ENCODE measurements around the gene AGXT.
A peak's percentile ranks its signal among the peaks of the same experiment; 100 is the strongest.

AGXT gene

GRCh38 chr2:240899468-240899865 lies 30.8 kb downstream of the AGXT start:
- DNase-seq (ENCODE audit: low read depth): no peak

- no peak for DNase-seq (ENCODE audit: low read depth)
Observed at GRCh38 chr2:240900141-240900860, 31.7 kb downstream of the AGXT start.

DNA sequence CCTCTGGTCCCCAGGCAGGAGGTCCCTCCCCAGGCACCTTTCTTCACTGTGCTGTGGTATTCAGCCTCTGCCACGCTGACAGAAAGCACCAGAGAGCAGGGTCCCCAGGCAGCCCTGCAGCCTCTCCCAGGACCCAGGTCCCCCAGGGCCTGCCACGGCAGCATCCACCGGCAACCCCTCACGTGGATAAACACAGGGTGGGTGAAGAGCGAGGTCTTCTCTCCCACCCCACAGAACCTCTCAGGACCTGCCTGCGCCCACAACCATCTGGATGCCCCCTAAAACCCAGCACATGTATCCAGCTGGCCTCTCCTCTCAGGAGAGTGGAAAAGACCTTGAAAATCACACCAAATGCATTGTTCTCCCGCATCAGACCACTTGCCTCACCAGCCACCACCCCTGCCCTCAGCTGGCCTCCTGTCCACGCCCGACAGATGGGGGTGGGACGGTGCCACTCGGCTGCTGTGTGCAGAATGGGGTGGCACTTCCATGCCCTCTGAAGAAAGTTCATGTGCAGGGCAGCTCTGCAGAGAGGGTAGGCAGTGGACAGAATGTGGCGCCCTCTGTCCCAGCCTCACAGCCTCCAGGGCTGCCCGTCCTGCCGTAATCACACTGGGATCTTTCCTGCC lies 33.5 kb downstream of the AGXT start:
- DNase-seq (ENCODE audit: low read depth): no peak

GRCh38 chr2:240902615-240903041 lies 34.0 kb downstream of the AGXT start:
- no peak for DNase-seq (ENCODE audit: low read depth)

GRCh38 chr2:240903191-240904060 lies 34.8 kb downstream of the AGXT start:
- no peak for DNase-seq (ENCODE audit: low read depth)

- no peak for DNase-seq (ENCODE audit: low read depth)
Observed at GRCh38 chr2:240904216-240905175, 35.9 kb downstream of the AGXT start.

DNA sequence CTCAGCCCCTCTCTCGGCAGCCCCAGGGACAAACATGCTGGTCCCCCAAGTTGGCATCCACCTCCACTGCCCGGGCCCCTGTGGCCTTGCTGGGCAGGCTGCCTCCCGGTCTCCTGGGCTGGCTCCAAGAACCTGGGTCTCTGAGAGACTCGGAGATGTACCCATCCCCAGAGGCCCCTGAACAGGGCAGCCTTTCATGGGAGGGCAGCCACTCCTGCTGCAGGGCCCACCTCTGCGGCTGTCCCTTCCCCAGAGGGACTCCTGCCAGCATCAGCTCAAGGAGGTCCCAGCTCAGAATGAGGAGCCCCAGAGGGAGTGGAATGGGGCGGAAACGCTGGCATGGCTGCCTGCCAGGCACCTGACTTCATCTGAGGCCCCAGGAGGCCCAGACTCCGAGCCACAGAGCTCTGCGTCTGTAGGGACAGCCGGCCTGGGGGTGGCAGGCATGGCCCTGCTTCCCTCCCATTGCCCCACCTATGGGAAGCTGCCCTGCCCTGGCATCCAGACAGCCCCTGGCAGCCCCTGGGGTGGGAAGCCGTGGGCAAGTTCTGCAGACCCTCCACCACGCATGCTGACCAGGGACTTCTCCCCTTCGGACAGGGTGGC lies 36.7 kb downstream of the AGXT start:
- no peak for DNase-seq (ENCODE audit: low read depth)

- no peak for DNase-seq (ENCODE audit: low read depth)
Observed at GRCh38 chr2:240906141-240906910, 37.7 kb downstream of the AGXT start, which contains the start of gene CROCC2. CROCC2 (plus strand) TSS chr2:240906336; CDS start chr2:240906514, 178 bp downstream.

DNA sequence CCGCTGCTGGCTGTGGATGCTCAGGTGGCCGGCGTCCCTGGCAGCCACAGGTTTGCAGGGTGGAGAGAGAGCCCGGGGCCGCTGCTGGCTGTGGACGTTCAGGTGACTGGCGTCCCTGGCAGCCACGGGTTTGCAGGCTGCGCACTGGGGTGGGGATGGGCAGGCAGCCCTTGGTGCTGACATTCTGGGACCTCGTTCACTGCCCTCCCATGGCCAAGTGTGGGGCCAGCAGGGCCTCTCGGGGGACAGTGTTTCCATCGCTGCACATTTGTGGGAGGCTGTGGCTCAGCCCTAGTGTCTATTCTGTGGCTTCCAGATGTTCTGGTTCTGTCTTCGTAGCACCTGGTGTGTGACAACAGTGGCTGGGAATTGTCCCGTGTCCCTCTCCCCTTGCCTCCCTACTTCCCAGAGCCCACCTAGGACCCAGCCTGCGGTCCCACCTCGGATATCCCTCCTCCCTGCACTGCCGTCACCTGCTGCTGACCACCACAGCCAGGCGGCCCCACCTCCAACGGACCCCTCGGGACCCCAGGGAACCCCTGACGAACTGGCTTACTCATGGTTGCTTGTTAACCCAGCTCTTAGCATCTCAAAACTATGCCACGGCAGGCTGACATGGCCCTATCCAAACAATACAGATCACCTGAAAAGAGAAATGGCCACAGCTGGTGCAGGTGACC lies 38.4 kb downstream of the AGXT start:
- DNase-seq (ENCODE audit: low read depth): no peak

DNA sequence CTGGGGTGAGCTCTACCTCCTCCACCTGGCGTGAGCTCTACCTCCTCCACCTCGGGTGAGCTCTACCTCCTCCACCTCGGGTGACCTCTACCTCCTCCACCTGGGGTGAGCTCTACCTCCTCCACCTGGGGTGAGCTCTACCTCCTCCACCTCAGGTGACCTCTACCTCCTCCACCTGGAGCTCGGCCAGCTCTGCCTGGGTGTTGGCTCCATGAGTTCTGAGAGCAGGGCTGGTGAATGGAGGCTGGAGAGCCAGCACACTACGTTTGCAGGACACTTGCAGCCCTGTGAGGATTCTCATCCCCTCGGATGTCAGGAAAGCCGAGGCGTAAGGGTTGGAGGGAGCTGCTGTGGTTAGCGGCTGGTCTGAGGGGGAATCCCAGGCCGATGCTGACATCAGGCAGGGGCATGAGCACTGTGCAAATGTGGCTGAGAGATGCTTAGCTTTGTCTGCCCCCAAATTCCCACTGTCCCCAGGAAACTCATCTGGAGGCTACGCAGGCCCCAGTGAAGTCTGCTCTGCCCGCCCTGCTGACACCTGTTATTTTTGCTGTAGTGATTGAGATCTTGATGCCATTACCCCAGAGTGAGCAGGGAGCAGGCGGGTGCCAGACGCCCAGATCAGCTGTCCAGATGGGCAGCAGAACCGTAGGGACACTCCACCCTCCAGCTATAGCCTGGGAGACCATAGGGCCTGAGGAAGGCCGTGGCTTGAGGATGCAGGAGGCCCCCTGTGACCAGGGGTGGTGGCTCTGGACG lies 40.8 kb downstream of the AGXT start:
- no peak for DNase-seq (ENCODE audit: low read depth)

GRCh38 chr2:240911641-240912265 lies 43.1 kb downstream of the AGXT start:
- no peak for DNase-seq (ENCODE audit: low read depth)

DNA sequence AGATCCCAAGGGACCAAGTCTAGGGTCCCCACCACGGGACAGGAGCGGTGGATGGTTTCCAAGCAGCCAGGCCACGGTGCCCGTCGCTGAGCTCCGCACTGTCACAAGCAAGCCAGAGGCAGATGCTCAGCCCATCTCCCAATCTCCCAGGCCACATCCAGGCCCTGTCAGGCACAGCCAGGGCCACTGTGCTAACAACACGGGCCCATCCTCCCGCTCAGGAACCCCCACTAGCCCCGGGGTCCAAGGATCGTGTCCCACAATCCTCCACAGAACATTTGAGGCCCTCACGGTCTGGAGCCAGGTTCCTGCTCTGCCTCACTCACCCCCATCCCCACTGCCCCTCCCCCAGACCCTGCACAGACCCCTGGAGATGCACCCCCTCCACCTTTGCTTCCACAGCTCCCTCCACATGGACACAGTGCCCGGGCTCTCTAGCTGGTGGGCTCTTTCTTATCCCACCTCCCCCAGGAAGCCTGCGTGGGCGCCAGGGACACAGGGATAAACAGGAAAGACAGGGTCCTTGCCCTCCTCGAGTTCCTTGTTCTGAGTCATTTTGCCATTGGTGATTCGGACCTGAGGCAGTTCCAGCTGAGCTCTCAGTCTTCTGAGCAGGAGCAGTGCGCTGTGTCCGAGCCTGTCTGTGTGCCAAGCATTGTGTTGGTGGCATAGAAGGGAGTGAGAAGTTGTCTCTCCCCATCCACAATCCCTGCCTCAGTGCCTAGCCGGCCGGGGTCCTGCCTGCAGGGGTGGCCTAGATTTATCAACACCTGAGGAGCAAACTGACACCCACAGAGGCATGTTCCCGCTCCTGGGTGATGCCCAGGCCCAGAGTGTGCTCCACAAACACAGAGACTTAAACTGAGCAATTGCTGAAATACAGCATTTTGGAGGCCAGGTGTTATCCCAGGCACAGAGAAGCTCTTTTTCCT lies 44.5 kb downstream of the AGXT start:
- no peak for DNase-seq (ENCODE audit: low read depth)

DNA sequence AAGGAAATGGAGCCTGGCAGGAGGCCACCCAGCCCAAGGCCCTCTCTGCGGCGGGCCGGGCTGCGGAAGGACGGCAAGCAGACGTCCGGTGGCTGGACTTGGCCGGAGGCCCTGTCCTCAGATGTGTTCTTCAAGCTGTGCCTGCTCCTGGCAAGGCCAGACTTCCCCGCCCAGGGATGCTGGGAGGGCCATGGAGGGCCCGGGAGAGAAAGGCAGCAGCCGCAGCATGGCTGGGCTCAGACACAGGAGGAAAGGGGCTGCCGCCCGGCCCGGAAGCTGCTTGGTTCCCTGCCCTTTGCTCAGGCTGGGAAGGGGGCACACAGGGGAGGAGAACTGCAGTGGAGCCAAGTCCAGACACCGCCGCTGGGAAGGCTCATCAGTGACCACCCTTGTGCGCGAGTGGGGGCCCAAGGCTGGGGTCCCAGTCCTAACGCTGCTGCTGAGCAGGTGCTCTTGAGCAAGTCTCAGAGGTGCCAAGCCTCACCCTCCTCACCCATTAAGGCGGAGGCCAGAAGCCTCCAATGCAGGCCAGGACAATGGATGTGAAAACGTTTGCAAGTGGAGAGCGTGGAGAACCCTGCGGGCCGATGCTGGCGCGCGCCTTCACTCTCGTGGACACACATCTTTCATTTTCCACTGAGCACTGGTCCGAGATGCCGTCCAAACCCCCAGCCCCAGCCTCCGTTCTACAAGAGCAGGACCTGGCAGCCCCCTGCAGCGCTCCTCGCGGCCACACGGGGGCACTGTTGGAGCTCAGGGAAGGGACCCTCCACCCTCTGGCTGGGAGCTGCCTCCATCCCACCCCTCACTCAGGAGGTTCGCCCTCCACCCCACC lies 45.4 kb downstream of the AGXT start:
- peak; percentile 61 for DNase-seq (ENCODE audit: low read depth)

DNA sequence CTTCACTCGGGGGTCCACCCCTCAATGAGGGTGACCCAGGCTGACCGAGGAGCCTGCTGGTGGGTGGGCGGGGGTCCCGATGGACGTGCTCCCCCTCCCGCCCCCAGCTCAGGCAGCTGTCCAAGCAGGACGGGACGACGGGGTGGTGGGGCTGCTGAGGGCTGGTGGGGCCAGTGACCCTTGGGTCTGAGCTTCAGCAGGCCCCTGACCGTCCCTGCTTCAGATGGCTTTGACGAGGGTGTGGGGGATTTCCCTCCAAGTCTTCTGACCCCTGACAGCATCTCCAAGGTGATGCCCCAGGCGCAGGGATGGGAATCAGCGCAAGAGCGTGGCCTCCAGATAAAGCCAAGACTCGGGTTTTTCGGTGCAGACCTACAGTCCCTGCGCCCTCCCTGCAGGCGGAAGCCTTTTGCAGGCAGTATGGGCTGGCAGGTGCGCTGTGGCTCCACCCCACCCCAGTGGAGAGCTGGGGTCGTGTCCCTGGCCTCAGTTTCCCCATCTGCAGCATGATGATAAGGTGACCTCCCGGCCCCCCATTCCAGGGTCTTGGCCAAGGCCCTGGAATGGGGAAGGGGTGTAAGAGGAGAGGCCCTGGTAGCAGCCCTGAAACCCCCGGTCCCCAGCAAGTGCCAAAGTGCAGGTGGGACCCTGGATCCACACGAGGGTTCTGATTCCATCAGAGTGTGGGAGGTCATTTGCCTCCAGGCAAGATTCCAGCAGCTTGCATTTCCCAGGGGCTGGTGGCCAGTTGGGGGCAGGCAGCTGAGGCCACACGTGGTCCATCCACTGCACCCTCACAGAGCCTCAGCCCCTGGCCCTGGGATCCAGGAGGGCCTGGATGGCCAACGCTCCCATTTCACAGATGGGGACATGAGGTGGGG lies 46.3 kb downstream of the AGXT start:
- DNase-seq (ENCODE audit: low read depth): no peak

GRCh38 chr2:240915526-240916341 lies 47.1 kb downstream of the AGXT start:
- DNase-seq (ENCODE audit: low read depth): no peak
